Limb (tissue), 2 donors: ENCODE measurements around the gene BBS2.
A peak's percentile ranks its signal among the peaks of the same experiment; 100 is the strongest.

Source experiments
- DNase-seq, 2 donors: peaks; one replicate each; pipeline ENCODE4 v3.0.0-alpha.2; 2016; ENCODE audit errors: extremely low spot score in 2 of 2

BBS2 gene

GRCh38 chr16:56519459-56520250 lies at the start of gene BBS2:
TSS of gene BBS2 (minus strand) at chr16:56520024. CDS start at chr16:56519862, 162 bp downstream.
- peak; percentile 90 to 93 for DNase-seq

GRCh38 chr16:56564793-56565477 lies 45.1 kb upstream of the BBS2 start, which contains the start of gene MT4:
TSS of gene MT4 (plus strand) at chr16:56565073. CDS start at chr16:56565129, 56 bp downstream.
- DNase-seq = no peak

- no peak for DNase-seq
These were observed 41.3 kb upstream of the BBS2 start for GRCh38 chr16:56561126-56561525.

GRCh38 chr16:56560447-56560846 lies 40.6 kb upstream of the BBS2 start:
- no peak for DNase-seq

- no peak for DNase-seq
These were observed 39.3 kb upstream of the BBS2 start for GRCh38 chr16:56559109-56559508.

- DNase-seq = peak; percentile 2 to 34
These were observed 38.4 kb upstream of the BBS2 start for GRCh38 chr16:56558024-56558747.

GRCh38 chr16:56554441-56554840 lies 34.6 kb upstream of the BBS2 start:
- DNase-seq = no peak

- DNase-seq = no peak
These were observed 32.2 kb upstream of the BBS2 start for GRCh38 chr16:56551796-56552738.

GRCh38 chr16:56549744-56550385 lies 30.0 kb upstream of the BBS2 start:
- DNase-seq = no peak

- DNase-seq = no peak
These were observed 29.3 kb upstream of the BBS2 start for GRCh38 chr16:56549161-56549560.

GRCh38 chr16:56547949-56548567 lies 28.2 kb upstream of the BBS2 start:
- DNase-seq = no peak

- peak in 1 of 2 donors; percentile 5 for DNase-seq
These were observed 27.5 kb upstream of the BBS2 start for GRCh38 chr16:56547120-56547948.

GRCh38 chr16:56542039-56542438 lies 22.2 kb upstream of the BBS2 start:
- no peak for DNase-seq

GRCh38 chr16:56539656-56540055 lies 19.8 kb upstream of the BBS2 start:
- DNase-seq = no peak

GRCh38 chr16:56538331-56538730 lies 18.5 kb upstream of the BBS2 start:
- DNase-seq = no peak

- no peak for DNase-seq
These were observed 15.1 kb upstream of the BBS2 start for GRCh38 chr16:56534847-56535383.

GRCh38 chr16:56532714-56533113 lies 12.9 kb upstream of the BBS2 start:
- no peak for DNase-seq

GRCh38 chr16:56530872-56531271 lies 11.0 kb upstream of the BBS2 start:
- no peak for DNase-seq

- DNase-seq = peak; percentile 37 to 50
These were observed 5.4 kb upstream of the BBS2 start for GRCh38 chr16:56525236-56525635.
